Caco-2 (cell line): ENCODE measurements around the gene PCNX3. TPM values are rescaled to one million over a fixed set of nuclear protein-coding genes. Genes with fewer than 3 reads are reported as not detected.

Experiments
- BruUV-seq: library from RNA; stranded (reverse); fragments of 400-500 nt; replicated peaks from 2 replicates; lab custom pipeline; 2021; lab: Mats Ljungman, UMichigan
- CTCF ChIA-PET: fragments of 300-600 bp; sonication (Branson Sonifier 250); formaldehyde crosslinking; loops from one replicate; lab custom pipeline; 2022; ENCODE audit warnings: antibody characterized with exemption; lab: Charles Lee
- POLR2A ChIA-PET: fragments of 300-600 bp; sonication (Branson Sonifier 250); formaldehyde crosslinking; loops from one replicate; lab custom pipeline; 2022; ENCODE audit warnings: antibody characterized with exemption; lab: Charles Lee
- DNase-seq, 2 experiments: peaks; one replicate each; pipeline versions ENCODE4 v3.0.0 to v3.0.0-alpha.2; 2020 to 2022
- H3K27me3 ChIP-seq: replicated peaks from 2 replicates; pipeline ENCODE4 v1.6.0; 2011; ENCODE audit warnings: low read length; ENCODE audit not compliant: control insufficient read depth, insufficient read depth
- H3K36me3 ChIP-seq: 2 replicates; pipeline ENCODE4 v1.5.1; 2011; ENCODE audit warnings: low read length; ENCODE audit not compliant: control insufficient read depth, insufficient read depth
- H3K4me1 ChIP-seq: fragments of 250-450 bp; sonication (Bioruptor Pico); 2 replicates; pipeline ENCODE4 v1.5.1; 2020; ENCODE audit warnings: mild to moderate bottlenecking
- H3K4me3 ChIP-seq: 2 replicates; pipeline ENCODE4 v1.5.1; 2011; ENCODE audit warnings: low read depth, mild to moderate bottlenecking, control low read depth, low read length
- H3K9me3 ChIP-seq: fragments of 250-450 bp; sonication (Bioruptor Pico); 2 replicates; pipeline ENCODE4 v1.5.1; 2020; ENCODE audit warnings: mild to moderate bottlenecking, moderate library complexity
- H3K27ac Mint-ChIP-seq: one replicate; pipeline ENCODE4 v1.8.0; 2022; ENCODE audit warnings: mixed read lengths; ENCODE audit not compliant: unreplicated experiment
- H3K27me3 Mint-ChIP-seq: one replicate; pipeline ENCODE4 v1.8.0; 2022; ENCODE audit warnings: mixed read lengths; ENCODE audit not compliant: insufficient read depth, unreplicated experiment
- H3K36me3 Mint-ChIP-seq: one replicate; pipeline ENCODE4 v1.8.0; 2022; ENCODE audit warnings: mild to moderate bottlenecking, mixed read lengths; ENCODE audit not compliant: insufficient read depth, unreplicated experiment
- H3K4me1 Mint-ChIP-seq: one replicate; pipeline ENCODE4 v1.8.0; 2022; ENCODE audit warnings: low read depth, mixed read lengths; ENCODE audit not compliant: unreplicated experiment
- H3K4me3 Mint-ChIP-seq: one replicate; pipeline ENCODE4 v1.8.0; 2022; ENCODE audit warnings: mild to moderate bottlenecking, moderate library complexity, mixed read lengths; ENCODE audit not compliant: unreplicated experiment
- H3K9me3 Mint-ChIP-seq: one replicate; pipeline ENCODE4 v1.8.0; 2022; ENCODE audit warnings: mixed read lengths; ENCODE audit not compliant: unreplicated experiment
- intact Hi-C: fragments of 100-400 bp; cut with micrococcal nuclease; formaldehyde crosslinking; loops from one replicate; pipeline ENCODE4 v1.10.0; 2022; ENCODE audit not compliant: unreplicated experiment
- total RNA-seq: library from RNA; stranded (reverse); gene quantifications from 2 replicates; pipeline ENCODE4 v1.2.3, GENCODE V29; 2022
- TF ChIP-seq, protein P1 (sequence below), 2 experiments: fragments of 200-600 bp in 1 of 2; IDR thresholded peaks; 1 replicate in 1 of 2; 2 replicates in 1 of 2; pipeline versions ENCODE4 v1.5.1 to v1.8.0; 2011 to 2022; ENCODE audit warnings: antibody characterized with exemption in 1 of 2, control low read depth in 1 of 2, inconsistent platforms in 1 of 2, low read depth in 1 of 2, low read length in 1 of 2, mild to moderate bottlenecking in 1 of 2, moderate library complexity in 1 of 2; ENCODE audit not compliant: insufficient read depth in 1 of 2, severe bottlenecking in 1 of 2, unreplicated experiment in 1 of 2

Gene PCNX3
- total RNA-seq, 1 experiment from 2014 or later, result 52.7 TPM

DNA sequence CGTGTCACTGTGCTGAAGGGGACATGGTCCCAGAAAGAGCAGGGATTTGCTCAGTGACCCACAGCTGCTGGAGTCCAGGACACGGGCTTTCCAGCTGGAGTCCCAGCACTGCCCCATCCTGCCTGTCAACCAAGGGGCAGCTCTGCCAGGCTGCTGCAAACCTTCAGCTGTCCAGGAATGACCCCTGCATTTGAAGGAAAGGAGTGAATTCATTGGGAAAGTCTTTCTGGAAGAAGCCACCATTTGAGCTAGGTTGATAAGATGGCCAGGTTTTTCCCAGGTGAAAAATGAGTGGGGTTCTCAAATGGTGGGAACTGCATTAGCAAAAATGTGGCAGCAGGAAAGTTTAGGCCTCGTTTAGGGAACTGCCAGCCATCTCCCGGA, 29.3 kb upstream of the PCNX3 start:
- no peak for DNase-seq
- intact Hi-C loops, result no loop called here
- ChIA-PET POLR2A (no interaction called here), CTCF (no interaction called here)
- no TSS peak for BruUV-seq
- no peaks in the 10 kb centered on the region for H3K27me3 Mint-ChIP-seq
- TF ChIP-seq, protein P1, sequence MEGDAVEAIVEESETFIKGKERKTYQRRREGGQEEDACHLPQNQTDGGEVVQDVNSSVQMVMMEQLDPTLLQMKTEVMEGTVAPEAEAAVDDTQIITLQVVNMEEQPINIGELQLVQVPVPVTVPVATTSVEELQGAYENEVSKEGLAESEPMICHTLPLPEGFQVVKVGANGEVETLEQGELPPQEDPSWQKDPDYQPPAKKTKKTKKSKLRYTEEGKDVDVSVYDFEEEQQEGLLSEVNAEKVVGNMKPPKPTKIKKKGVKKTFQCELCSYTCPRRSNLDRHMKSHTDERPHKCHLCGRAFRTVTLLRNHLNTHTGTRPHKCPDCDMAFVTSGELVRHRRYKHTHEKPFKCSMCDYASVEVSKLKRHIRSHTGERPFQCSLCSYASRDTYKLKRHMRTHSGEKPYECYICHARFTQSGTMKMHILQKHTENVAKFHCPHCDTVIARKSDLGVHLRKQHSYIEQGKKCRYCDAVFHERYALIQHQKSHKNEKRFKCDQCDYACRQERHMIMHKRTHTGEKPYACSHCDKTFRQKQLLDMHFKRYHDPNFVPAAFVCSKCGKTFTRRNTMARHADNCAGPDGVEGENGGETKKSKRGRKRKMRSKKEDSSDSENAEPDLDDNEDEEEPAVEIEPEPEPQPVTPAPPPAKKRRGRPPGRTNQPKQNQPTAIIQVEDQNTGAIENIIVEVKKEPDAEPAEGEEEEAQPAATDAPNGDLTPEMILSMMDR (IDR thresholded peaks at IDR 0.05; ENCODE audit: insufficient read depth in 1 of 2, low read depth in 1 of 2, low read length in 1 of 2, severe bottlenecking in 1 of 2, unreplicated experiment in 1 of 2), result no peak
- H3K36me3 ChIP-seq, result no peaks in the 10 kb centered on the region
- H3K27me3 ChIP-seq, result no peaks in the 10 kb centered on the region
- peaks cover 4% of the 10 kb centered on the region for H3K36me3 Mint-ChIP-seq
- H3K4me3 Mint-ChIP-seq, result no peak overlapping the region
- no peak overlapping the region for H3K4me3 ChIP-seq
- H3K9me3 Mint-ChIP-seq, result no peaks in the 10 kb centered on the region
- H3K9me3 ChIP-seq, result no peaks in the 10 kb centered on the region
- no peaks in the 10 kb centered on the region for H3K4me1 Mint-ChIP-seq
- no peaks in the 10 kb centered on the region for H3K4me1 ChIP-seq
- H3K27ac Mint-ChIP-seq, result no peak overlapping the region

DNA sequence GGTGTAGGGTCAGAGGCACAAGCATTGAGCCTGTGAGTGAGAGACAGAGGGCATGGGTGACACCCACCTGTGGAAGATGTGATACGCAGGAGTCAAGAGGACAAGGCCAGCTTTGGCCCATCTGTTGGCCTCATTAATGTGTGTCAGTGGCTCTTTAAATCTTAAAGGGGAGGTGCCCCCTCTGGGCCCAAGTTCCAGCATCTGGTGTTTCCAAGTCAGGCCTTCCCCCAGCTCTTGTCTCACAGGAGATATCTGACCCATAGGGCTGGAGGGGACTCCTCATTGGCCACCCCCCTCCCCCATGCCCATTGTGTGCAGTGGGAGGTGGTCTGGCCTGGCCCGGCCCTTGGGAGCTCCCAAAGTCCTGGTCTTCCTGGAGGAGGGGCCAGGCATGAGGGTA, 28.9 kb upstream of the PCNX3 start:
- peaks cover 4% of the 10 kb centered on the region for H3K36me3 Mint-ChIP-seq
- Histone ChIP-seq H3K4me1 (no peaks in the 10 kb centered on the region), H3K36me3 (no peaks in the 10 kb centered on the region), H3K4me3 (no peak overlapping the region), H3K27me3 (no peaks in the 10 kb centered on the region), H3K9me3 (no peaks in the 10 kb centered on the region)
- H3K4me3 Mint-ChIP-seq, result no peak overlapping the region
- intact Hi-C loops, result no loop called here
- POLR2A ChIA-PET, result interaction anchor here (0.5 kb wide), 1 partner anchor 271 kb away, joined by 4 read pairs; the partner anchor contains the start of gene CFL1
- CTCF ChIA-PET, result no interaction called here
- DNase-seq, result no peak
- H3K27me3 Mint-ChIP-seq, result no peaks in the 10 kb centered on the region
- BruUV-seq, result no TSS peak
- H3K4me1 Mint-ChIP-seq, result no peaks in the 10 kb centered on the region
- no peak overlapping the region for H3K27ac Mint-ChIP-seq
- H3K9me3 Mint-ChIP-seq, result no peaks in the 10 kb centered on the region
- TF ChIP-seq, protein P1 (IDR thresholded peaks at IDR 0.05; ENCODE audit: insufficient read depth in 1 of 2, low read depth in 1 of 2, low read length in 1 of 2, severe bottlenecking in 1 of 2, unreplicated experiment in 1 of 2), result no peak

DNA sequence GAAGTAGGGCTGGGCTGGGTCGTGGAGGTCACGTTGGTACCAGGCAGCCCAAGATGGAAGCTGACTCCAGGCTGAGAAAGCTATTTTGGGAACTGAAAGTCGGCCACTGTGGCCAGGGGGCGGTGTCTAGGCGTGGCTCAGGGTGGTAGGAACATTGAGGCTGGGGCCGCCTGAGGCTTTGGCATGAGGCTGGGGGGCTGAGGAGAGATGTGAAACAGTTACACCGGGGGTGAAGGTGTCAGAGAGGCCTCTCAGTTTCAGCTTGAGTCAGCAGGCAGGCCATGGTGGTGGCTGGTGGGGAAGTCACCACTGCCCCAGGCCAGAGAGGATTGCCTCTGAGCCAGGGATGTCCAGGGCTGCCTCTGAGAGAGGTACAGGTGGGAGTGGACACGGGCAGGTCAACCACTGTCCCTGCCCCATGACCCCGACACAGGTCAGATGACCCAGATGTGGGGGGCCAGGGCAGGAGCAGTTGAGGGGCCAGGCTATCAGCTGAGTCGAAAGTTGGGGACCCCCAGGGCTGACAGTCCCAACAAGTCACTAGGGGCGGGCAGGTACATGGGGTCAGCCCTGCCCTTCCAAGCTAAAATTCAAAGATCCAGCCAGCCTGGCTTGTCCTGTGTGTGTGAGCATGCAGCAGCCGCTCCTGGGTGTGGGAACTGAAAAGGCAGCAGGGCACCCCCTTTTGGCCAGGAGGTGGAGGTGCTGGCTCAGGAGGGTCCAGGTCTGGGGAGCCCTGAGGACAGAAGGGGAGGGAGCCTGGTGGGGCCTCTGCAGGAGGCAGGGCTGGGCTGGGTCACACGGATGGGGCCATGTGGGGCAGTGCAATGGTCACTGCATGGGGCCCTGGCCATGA, 27.1 kb upstream of the PCNX3 start:
- H3K36me3 Mint-ChIP-seq, result peaks cover 4% of the 10 kb centered on the region
- intact Hi-C loops, result no loop called here
- DNase-seq, result peak in 1 of 2 experiments; percentile 72
- ChIA-PET CTCF (interaction anchor here (0.9 kb wide), 1 partner anchor 27 kb away, joined by 3 read pairs; the partner anchor contains the start of gene PCNX3), POLR2A (interaction anchor here (0.8 kb wide), 1 partner anchor 15 kb away, joined by 3 read pairs; no protein-coding TSS in a partner anchor)
- no peak overlapping the region for H3K4me3 Mint-ChIP-seq
- H3K4me1 Mint-ChIP-seq, result no peaks in the 10 kb centered on the region
- no peak overlapping the region for H3K4me3 ChIP-seq
- peaks cover 5% of the 10 kb centered on the region; the same call in 1 of the 2 replicates for H3K4me1 ChIP-seq
- no peaks in the 10 kb centered on the region for H3K27me3 ChIP-seq
- H3K36me3 ChIP-seq, result peaks cover 1% of the 10 kb centered on the region; the same call in 1 of the 2 replicates
- no TSS peak for BruUV-seq
- TF ChIP-seq, protein P1 (IDR thresholded peaks at IDR 0.05; ENCODE audit: insufficient read depth in 1 of 2, low read depth in 1 of 2, low read length in 1 of 2, severe bottlenecking in 1 of 2, unreplicated experiment in 1 of 2), result peak; percentile 58 to 71
- H3K9me3 ChIP-seq, result no peaks in the 10 kb centered on the region
- no peaks in the 10 kb centered on the region for H3K27me3 Mint-ChIP-seq
- no peaks in the 10 kb centered on the region for H3K9me3 Mint-ChIP-seq
- no peak overlapping the region for H3K27ac Mint-ChIP-seq
